SK-N-SH (cell line): ENCODE measurements around the gene HSD11B1L. TPM values are rescaled to one million over a fixed set of nuclear protein-coding genes. Genes with fewer than 3 reads are reported as not detected.

Source experiments
- CTCF ChIA-PET: fragments of 300-600, 350-600 bp; formaldehyde crosslinking; extraction: SDS; loops from one replicate; lab custom pipeline; 2021; lab: Yijun Ruan, JAX
- POLR2A ChIA-PET: fragments of 350-600 bp; sonication (Branson Sonifier 250); formaldehyde crosslinking; extraction: SDS; loops from one replicate; lab custom pipeline; 2020; ENCODE audit warnings: antibody characterized with exemption, inconsistent platforms; lab: Yijun Ruan, JAX
- DNase-seq: peaks from one replicate; pipeline ENCODE4 v3.0.0; 2012
- H2AFZ ChIP-seq: fragments of 200-600 bp; sonication (generic); 2 replicates; pipeline ENCODE4 v1.8.1; 2016; ENCODE audit warnings: antibody characterized with exemption, mild to moderate bottlenecking, low read depth
- H3F3A ChIP-seq: fragments of 200-600 bp; sonication (generic); replicated peaks from 2 replicates; pipeline ENCODE3; 2016; ENCODE audit warnings: antibody characterized with exemption, mild to moderate bottlenecking; ENCODE audit not compliant: insufficient read depth
- H3K27ac ChIP-seq, 2 experiments: fragments of 200-500 bp in 1 of 2; fragments of 200-600 bp in 1 of 2; sonication (Bioruptor generic) in 1 of 2; sonication (generic), shearing (Covaris generic) in 1 of 2; 2 replicates each; pipeline versions ENCODE4 v1.5.1 to v1.6.1; 2014 to 2016; ENCODE audit warnings: low read depth in 2 of 2, inconsistent platforms in 1 of 2, low read length in 1 of 2, mild to moderate bottlenecking in 1 of 2, mixed read lengths in 1 of 2
- H3K27me3 ChIP-seq: fragments of 200-600 bp; sonication (generic), shearing (Covaris generic); 2 replicates; pipeline ENCODE4 v1.6.1; 2016; ENCODE audit warnings: mixed run types; ENCODE audit not compliant: insufficient read depth
- H3K36me3 ChIP-seq, 2 experiments: fragments of 200-500 bp in 1 of 2; fragments of 200-600 bp in 1 of 2; sonication (Bioruptor generic) in 1 of 2; sonication (generic) in 1 of 2; replicated peaks in 1 of 2; 2 replicates each; pipeline versions ENCODE3 to v1.5.1; 2014 to 2016; ENCODE audit warnings: low read length in 1 of 2, mild to moderate bottlenecking in 1 of 2; ENCODE audit not compliant: insufficient read depth in 2 of 2, control insufficient read depth in 1 of 2
- H3K4me1 ChIP-seq, 2 experiments: fragments of 200-500 bp in 1 of 2; fragments of 200-600 bp in 1 of 2; sonication (Bioruptor generic) in 1 of 2; sonication (generic), shearing (Covaris generic) in 1 of 2; 2 replicates each; pipeline versions ENCODE4 v1.5.1 to v1.6.1; 2014 to 2016; ENCODE audit warnings: low read depth in 1 of 2, low read length in 1 of 2, mixed run types in 1 of 2; ENCODE audit not compliant: insufficient read depth in 2 of 2, control insufficient read depth in 1 of 2
- H3K4me2 ChIP-seq: fragments of 200-600 bp; sonication (generic), shearing (Covaris generic); 2 replicates; pipeline ENCODE4 v1.6.1; 2017; ENCODE audit warnings: mixed run types
- H3K4me3 ChIP-seq, 2 experiments: fragments of 200-500 bp in 1 of 2; fragments of 200-600 bp in 1 of 2; sonication (Bioruptor generic) in 1 of 2; sonication (generic), shearing (Covaris generic) in 1 of 2; 2 replicates each; pipeline versions ENCODE4 v1.5.1 to v1.8.1; 2014 to 2016; ENCODE audit warnings: low read depth in 2 of 2, inconsistent platforms in 1 of 2, low read length in 1 of 2, mild to moderate bottlenecking in 1 of 2, mixed read lengths in 1 of 2, moderate library complexity in 1 of 2
- H3K79me2 ChIP-seq: fragments of 200-600 bp; sonication (generic); 2 replicates; pipeline ENCODE4 v1.8.1; 2017; ENCODE audit warnings: mild to moderate bottlenecking; ENCODE audit not compliant: insufficient read depth
- H3K9ac ChIP-seq: fragments of 200-600 bp; sonication (generic); 2 replicates; pipeline ENCODE4 v1.6.1; 2017; ENCODE audit warnings: mixed run types
- H3K9me2 ChIP-seq: fragments of 200-600 bp; sonication (generic); 2 replicates; pipeline ENCODE4 v1.6.1; 2017; ENCODE audit warnings: mixed run types
- H3K9me3 ChIP-seq: fragments of 200-600 bp; sonication (generic); 2 replicates; pipeline ENCODE4 v1.6.1; 2017; ENCODE audit warnings: mixed run types, mild to moderate bottlenecking, moderate library complexity
- H4K20me1 ChIP-seq: fragments of 200-600 bp; sonication (generic); 2 replicates; pipeline ENCODE4 v1.6.1; 2017; ENCODE audit warnings: mild to moderate bottlenecking, mixed run types; ENCODE audit not compliant: insufficient read depth
- CHD2 ChIP-seq: fragments of 150-350 bp; IDR thresholded peaks from 2 replicates; pipeline ENCODE4 v1.6.1; 2018; ENCODE audit warnings: low read length; ENCODE audit not compliant: partially characterized antibody
- FOSL2 ChIP-seq: IDR thresholded peaks from 2 replicates; pipeline ENCODE4 v1.4.0; 2012; ENCODE audit warnings: low read depth, mild to moderate bottlenecking, moderate library complexity, borderline replicate concordance
- FOXJ3 ChIP-seq: sonication (generic); formaldehyde crosslinking; IDR thresholded peaks from 2 replicates; pipeline ENCODE4 v1.5.1; 2020; ENCODE audit warnings: mild to moderate bottlenecking, missing genetic modification reagents
- GATA2 ChIP-seq: sonication (generic); formaldehyde crosslinking; IDR thresholded peaks from 2 replicates; pipeline ENCODE4 v1.5.0; 2020; ENCODE audit warnings: mild to moderate bottlenecking, missing genetic modification reagents
- JUND ChIP-seq: IDR thresholded peaks from 2 replicates; pipeline ENCODE4 v1.4.0; 2012
- MXI1 ChIP-seq: IDR thresholded peaks from 2 replicates; pipeline ENCODE4 v1.6.1; 2012; ENCODE audit warnings: mild to moderate bottlenecking, low read depth, low read length, improper control_type of control experiment
- NFIC ChIP-seq: IDR thresholded peaks from 2 replicates; pipeline ENCODE4 v1.4.0; 2012; ENCODE audit warnings: borderline replicate concordance
- NRF1 ChIP-seq: IDR thresholded peaks from 2 replicates; pipeline ENCODE4 v1.6.1; 2012; ENCODE audit warnings: low read depth, mild to moderate bottlenecking, low read length
- RAD21 ChIP-seq: IDR thresholded peaks from 2 replicates; pipeline ENCODE4 v1.6.1; 2012; ENCODE audit warnings: mild to moderate bottlenecking, low read length
- RFX5 ChIP-seq: IDR thresholded peaks from 2 replicates; pipeline ENCODE4 v1.6.1; 2012; ENCODE audit warnings: mild to moderate bottlenecking, improper control_type of control experiment, low read length
- TCF12 ChIP-seq: IDR thresholded peaks from 2 replicates; pipeline ENCODE4 v1.4.0; 2012
- WGBS: methylation state at CpG from one replicate; pipeline ENCODE4 v1.1.6; 2017; ENCODE audit warnings: low lambda C conversion rate; 5-methylcytosine and 5-hydroxymethylcytosine counted together
- polyA plus RNA-seq, 3 experiments: library from polyadenylated mRNA; depleted of rRNA; stranded (reverse); fragments of >200 nt; gene quantifications; 2 replicates each; pipeline ENCODE4 v1.2.3, GENCODE V29; 2012
- TF ChIP-seq, protein P1 (sequence below): IDR thresholded peaks from 2 replicates; pipeline ENCODE4 v1.6.1; 2012; ENCODE audit warnings: mild to moderate bottlenecking, low read depth, low read length, moderate library complexity
- TF ChIP-seq, protein P2 (sequence below): IDR thresholded peaks from 2 replicates; pipeline ENCODE4; 2012
- TF ChIP-seq, protein P3 (sequence below): fragments of 150-350 bp; IDR thresholded peaks from 2 replicates; pipeline ENCODE4 v1.6.1; 2016; ENCODE audit warnings: mild to moderate bottlenecking, low read depth, low read length

The HSD11B1L gene
- polyA plus RNA-seq, 1 of the 3 experiments (the other 2 are of a cell fraction) = 53.3 TPM

DNA sequence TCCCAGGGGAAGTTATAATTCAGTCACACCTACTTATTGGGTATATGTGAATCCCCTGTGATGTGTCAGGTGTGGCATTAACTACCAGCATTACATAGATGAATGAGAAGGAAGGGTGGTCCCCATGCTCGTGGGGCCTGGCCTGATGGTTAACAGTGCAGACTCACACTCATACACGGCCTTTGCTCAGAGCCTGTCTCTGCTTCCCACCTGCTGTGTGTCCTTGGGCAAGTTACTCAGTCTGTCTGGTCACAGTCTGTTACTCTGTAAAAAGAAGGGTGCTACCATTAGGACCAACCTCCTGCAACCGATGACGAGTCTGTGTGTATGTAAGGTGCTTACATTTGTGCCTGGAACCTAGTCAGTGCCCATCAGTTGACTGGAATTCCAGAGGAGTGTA lies 34.1 kb upstream of the HSD11B1L start:
- no peak overlapping the region for H3K27ac ChIP-seq
- ChIA-PET POLR2A (no interaction called here), CTCF (interaction anchor here (0.9 kb wide), 1 partner anchor 11 kb away, joined by 3 read pairs; no protein-coding TSS in a partner anchor)
- peaks cover 5% of the 10 kb centered on the region for H3F3A ChIP-seq
- peaks cover 60% of the 10 kb centered on the region for H3K79me2 ChIP-seq
- H3K4me1 ChIP-seq = no peaks in the 10 kb centered on the region
- H3K4me2 ChIP-seq = no peak overlapping the region
- WGBS = 91% methylated on average over 4 of the region's 4 CpGs
- peaks cover 58% of the 10 kb centered on the region for H4K20me1 ChIP-seq
- no peak for DNase-seq
- H3K9ac ChIP-seq = no peak overlapping the region
- H3K9me2 ChIP-seq = no peaks in the 10 kb centered on the region
- TF ChIP-seq JUND = no peak
- TF ChIP-seq TCF12 = no peak
- no peak for TF ChIP-seq FOSL2
- TF ChIP-seq, protein P1, sequence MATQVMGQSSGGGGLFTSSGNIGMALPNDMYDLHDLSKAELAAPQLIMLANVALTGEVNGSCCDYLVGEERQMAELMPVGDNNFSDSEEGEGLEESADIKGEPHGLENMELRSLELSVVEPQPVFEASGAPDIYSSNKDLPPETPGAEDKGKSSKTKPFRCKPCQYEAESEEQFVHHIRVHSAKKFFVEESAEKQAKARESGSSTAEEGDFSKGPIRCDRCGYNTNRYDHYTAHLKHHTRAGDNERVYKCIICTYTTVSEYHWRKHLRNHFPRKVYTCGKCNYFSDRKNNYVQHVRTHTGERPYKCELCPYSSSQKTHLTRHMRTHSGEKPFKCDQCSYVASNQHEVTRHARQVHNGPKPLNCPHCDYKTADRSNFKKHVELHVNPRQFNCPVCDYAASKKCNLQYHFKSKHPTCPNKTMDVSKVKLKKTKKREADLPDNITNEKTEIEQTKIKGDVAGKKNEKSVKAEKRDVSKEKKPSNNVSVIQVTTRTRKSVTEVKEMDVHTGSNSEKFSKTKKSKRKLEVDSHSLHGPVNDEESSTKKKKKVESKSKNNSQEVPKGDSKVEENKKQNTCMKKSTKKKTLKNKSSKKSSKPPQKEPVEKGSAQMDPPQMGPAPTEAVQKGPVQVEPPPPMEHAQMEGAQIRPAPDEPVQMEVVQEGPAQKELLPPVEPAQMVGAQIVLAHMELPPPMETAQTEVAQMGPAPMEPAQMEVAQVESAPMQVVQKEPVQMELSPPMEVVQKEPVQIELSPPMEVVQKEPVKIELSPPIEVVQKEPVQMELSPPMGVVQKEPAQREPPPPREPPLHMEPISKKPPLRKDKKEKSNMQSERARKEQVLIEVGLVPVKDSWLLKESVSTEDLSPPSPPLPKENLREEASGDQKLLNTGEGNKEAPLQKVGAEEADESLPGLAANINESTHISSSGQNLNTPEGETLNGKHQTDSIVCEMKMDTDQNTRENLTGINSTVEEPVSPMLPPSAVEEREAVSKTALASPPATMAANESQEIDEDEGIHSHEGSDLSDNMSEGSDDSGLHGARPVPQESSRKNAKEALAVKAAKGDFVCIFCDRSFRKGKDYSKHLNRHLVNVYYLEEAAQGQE = no peak
- no peak for TF ChIP-seq RAD21
- TF ChIP-seq MXI1 = no peak
- no peak for TF ChIP-seq GATA2 (CRISPR knock-in tag)
- TF ChIP-seq FOXJ3 (CRISPR knock-in tag) = no peak
- TF ChIP-seq, protein P2, sequence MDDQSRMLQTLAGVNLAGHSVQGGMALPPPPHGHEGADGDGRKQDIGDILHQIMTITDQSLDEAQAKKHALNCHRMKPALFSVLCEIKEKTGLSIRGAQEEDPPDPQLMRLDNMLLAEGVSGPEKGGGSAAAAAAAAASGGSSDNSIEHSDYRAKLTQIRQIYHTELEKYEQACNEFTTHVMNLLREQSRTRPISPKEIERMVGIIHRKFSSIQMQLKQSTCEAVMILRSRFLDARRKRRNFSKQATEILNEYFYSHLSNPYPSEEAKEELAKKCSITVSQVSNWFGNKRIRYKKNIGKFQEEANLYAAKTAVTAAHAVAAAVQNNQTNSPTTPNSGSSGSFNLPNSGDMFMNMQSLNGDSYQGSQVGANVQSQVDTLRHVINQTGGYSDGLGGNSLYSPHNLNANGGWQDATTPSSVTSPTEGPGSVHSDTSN = no peak
- TF ChIP-seq, protein P3, sequence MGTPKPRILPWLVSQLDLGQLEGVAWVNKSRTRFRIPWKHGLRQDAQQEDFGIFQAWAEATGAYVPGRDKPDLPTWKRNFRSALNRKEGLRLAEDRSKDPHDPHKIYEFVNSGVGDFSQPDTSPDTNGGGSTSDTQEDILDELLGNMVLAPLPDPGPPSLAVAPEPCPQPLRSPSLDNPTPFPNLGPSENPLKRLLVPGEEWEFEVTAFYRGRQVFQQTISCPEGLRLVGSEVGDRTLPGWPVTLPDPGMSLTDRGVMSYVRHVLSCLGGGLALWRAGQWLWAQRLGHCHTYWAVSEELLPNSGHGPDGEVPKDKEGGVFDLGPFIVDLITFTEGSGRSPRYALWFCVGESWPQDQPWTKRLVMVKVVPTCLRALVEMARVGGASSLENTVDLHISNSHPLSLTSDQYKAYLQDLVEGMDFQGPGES = no peak
- TF ChIP-seq RFX5 = no peak
- no peak for TF ChIP-seq CHD2
- TF ChIP-seq NFIC = no peak
- TF ChIP-seq NRF1 = no peak
- no peak overlapping the region for H2AFZ ChIP-seq
- H3K9me3 ChIP-seq = no peaks in the 10 kb centered on the region
- peaks cover 74 to 79% of the 10 kb centered on the region in 2 experiments for H3K36me3 ChIP-seq
- no peak overlapping the region for H3K4me3 ChIP-seq
- no peaks in the 10 kb centered on the region for H3K27me3 ChIP-seq
